Kidney (tissue), 14 donors: ENCODE data around the gene SUN2. TPM values are rescaled to one million over a fixed set of nuclear protein-coding genes. Genes with fewer than 3 reads are reported as not detected.

Experiments
- DNase-seq, 5 donors: peaks; one replicate each; pipeline ENCODE4 v3.0.0-alpha.2; 2013 to 2020
- FAIRE-seq: peaks from 2 replicates; lab custom pipeline; 2012; peaks lifted over from hg19 to GRCh38; lab: Jason Lieb, UNC
- H3K27ac ChIP-seq, 2 donors: one replicate each; pipeline ENCODE4 v1.7.0; 2013; ENCODE audit warnings: low read depth in 2 of 2, low read length in 2 of 2, inconsistent platforms in 1 of 2
- H3K27me3 ChIP-seq: one replicate; pipeline ENCODE4 v1.7.1; 2013; ENCODE audit warnings: low read length, inconsistent platforms; ENCODE audit not compliant: control insufficient read depth, insufficient read depth
- H3K36me3 ChIP-seq, 3 donors: one replicate each; pipeline versions ENCODE4 v1.7.0 to v1.7.1; 2013; ENCODE audit warnings: low read length in 3 of 3, control low read depth in 1 of 3, inconsistent platforms in 1 of 3; ENCODE audit not compliant: insufficient read depth in 3 of 3, control insufficient read depth in 2 of 3
- H3K4me1 ChIP-seq, 3 donors: one replicate each; pipeline versions ENCODE4 v1.7.0 to v1.7.1; 2013; ENCODE audit warnings: low read length in 3 of 3, inconsistent platforms in 1 of 3, low read depth in 1 of 3; ENCODE audit not compliant: control insufficient read depth in 2 of 3, insufficient read depth in 2 of 3
- H3K4me3 ChIP-seq, 3 donors: one replicate each; pipeline versions ENCODE4 v1.7.0 to v1.8.1; 2013; ENCODE audit warnings: low read length in 3 of 3, control low read depth in 1 of 3, inconsistent platforms in 1 of 3
- H3K9ac ChIP-seq, 3 donors: one replicate each; pipeline versions ENCODE4 v1.7.0 to v1.7.1; 2013; ENCODE audit warnings: low read length in 3 of 3, control low read depth in 1 of 3, inconsistent platforms in 1 of 3
- H3K9me3 ChIP-seq, 3 donors: one replicate each; pipeline versions ENCODE4 v1.7.0 to v1.7.1; 2013; ENCODE audit warnings: low read length in 3 of 3, control low read depth in 1 of 3, inconsistent platforms in 1 of 3; ENCODE audit not compliant: control insufficient read depth in 2 of 3, insufficient read depth in 1 of 3
- CTCF ChIP-seq: IDR thresholded peaks from 3 replicates; pipeline ENCODE4 v1.5.1; 2012; ENCODE audit warnings: mild to moderate bottlenecking, moderate library complexity, borderline replicate concordance; ENCODE audit not compliant: insufficient read depth; ENCODE audit errors: extremely low read depth
- intact Hi-C: fragments of 100-400 bp; cut with DNase I; formaldehyde crosslinking; loops from one replicate; pipeline ENCODE4 v1.11.1; 2022
- polyA plus RNA-seq: library from polyadenylated mRNA; stranded (reverse); fragments of 350-450 nt; fragmentation: Illumina TruSeq; extraction: RNeasy Lipid Tissue Mini Kit (QIAGEN cat#74804); gene quantifications from one replicate; pipeline ENCODE4 v1.2.3, GENCODE V29; 2014; ENCODE audit warnings: low read depth, low replicate concordance; ENCODE audit not compliant: insufficient read depth
- total RNA-seq: library from RNA; stranded (reverse); fragmentation: NEBNext Ultra II Directional; extraction: Animal tissue kit (Norgen Biotek cat#: 25700); gene quantifications from one replicate; pipeline ENCODE4 v1.2.1, GENCODE V29; 2021
- donor health status: control.
- donor health status: control.
- donor health status: control.
- donor health status: control.
- donor health status: control.
- donor health status: DM: yes; HTN: yes; CAD: no.
- donor health status: Normal renal cell carcinoma (clear cell type).

Gene SUN2
- total and polyA plus RNA-seq, 2 donors from 2014 or later: 41.7 to 199 TPM

DNA sequence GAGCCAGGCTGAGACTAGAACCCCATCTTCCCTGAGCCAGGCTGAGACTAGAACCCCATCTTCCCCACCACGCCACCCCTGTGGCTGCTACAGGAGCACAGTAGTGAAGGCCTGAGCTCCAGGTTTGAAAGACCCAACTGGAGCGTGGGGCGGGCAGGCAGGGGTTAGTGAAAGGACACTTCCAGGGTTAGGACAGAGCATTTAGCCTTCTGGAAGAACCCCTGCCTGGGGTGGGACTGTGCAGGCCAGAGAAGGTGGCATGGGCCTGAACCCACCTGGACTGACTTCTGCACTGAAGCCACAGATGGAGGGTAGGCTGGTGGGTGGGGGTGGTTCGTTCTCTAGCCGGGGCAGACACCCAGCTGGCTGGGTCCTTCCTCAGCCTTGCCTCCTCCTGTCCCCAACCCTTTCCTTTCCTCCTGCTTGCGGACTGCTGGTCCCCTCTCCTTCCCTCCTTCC, 24.1 kb downstream of the SUN2 start:
- Histone ChIP-seq H3K4me3 (no peak overlapping the region), H3K27ac (no peak overlapping the region), H3K4me1 (peaks cover 0 to 18% (median 12%) of the 10 kb centered on the region in 3 donors), H3K36me3 (peaks cover under 1 to 49% (median 41%) of the 10 kb centered on the region in 3 donors), H3K27me3 (no peaks in the 10 kb centered on the region), H3K9me3 (no peaks in the 10 kb centered on the region), H3K9ac (no peak overlapping the region)
- no peak for TF ChIP-seq CTCF
- DNase-seq: peak in 2 of 5 donors; percentile 31 to 38
- FAIRE-seq: no peak
- intact Hi-C loops: no loop called here

- DNase-seq: peak in 2 of 5 donors; percentile 18 to 45
- no peak for FAIRE-seq
- H3K27ac ChIP-seq: no peak overlapping the region
- TF ChIP-seq CTCF: no peak
- H3K4me3 ChIP-seq: no peak overlapping the region
- peaks cover 0 to 18% (median 12%) of the 10 kb centered on the region in 3 donors for H3K4me1 ChIP-seq
- intact Hi-C loops: no loop called here
- H3K27me3 ChIP-seq: no peaks in the 10 kb centered on the region
- no peak overlapping the region for H3K9ac ChIP-seq
- H3K9me3 ChIP-seq: no peaks in the 10 kb centered on the region
- peaks cover 8 to 49% (median 40%) of the 10 kb centered on the region in 3 donors for H3K36me3 ChIP-seq
Measured at GRCh38 chr22:38730411-38730871, 25.4 kb downstream of the SUN2 start.

DNA sequence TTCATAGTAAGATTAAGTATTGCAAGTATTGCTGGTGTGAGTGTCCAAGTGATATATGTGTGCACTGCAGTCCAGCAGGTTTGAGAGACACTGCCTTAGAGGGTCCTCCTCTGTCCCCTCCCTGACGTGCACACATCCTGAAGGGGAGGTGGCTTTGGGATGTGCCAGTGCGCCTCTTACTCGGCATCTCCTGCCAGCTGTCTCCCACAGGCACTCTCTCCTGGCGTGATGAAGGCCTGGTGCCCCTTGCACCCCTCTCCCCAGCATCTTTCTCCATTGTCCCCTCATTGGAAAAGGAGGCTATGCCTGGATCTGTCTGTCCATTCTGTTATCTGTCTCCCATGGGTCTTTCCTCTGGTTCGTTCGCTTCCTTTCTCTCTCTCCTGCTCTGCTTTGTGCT, 25.9 kb downstream of the SUN2 start:
- H3K36me3 ChIP-seq: peaks cover 8 to 54% (median 45%) of the 10 kb centered on the region in 3 donors
- H3K4me3 ChIP-seq: no peak overlapping the region
- H3K9me3 ChIP-seq: no peaks in the 10 kb centered on the region
- intact Hi-C loops: no loop called here
- no peak for TF ChIP-seq CTCF
- H3K27me3 ChIP-seq: no peaks in the 10 kb centered on the region
- DNase-seq (peak in 2 of 5 donors; percentile 18 to 33), FAIRE-seq (no peak)
- H3K4me1 ChIP-seq: peaks cover 0 to 18% (median 12%) of the 10 kb centered on the region in 3 donors
- no peak overlapping the region for H3K9ac ChIP-seq
- no peak overlapping the region for H3K27ac ChIP-seq
